Stimulated activated naive CD8-positive, alpha-beta T cell treated with anti-CD3 and anti-CD28 coated beads, Interleukin-15, amount 100 ng/mL, for 72 hours (primary cell): ENCODE data around the gene OR4X2.
"Not testable (repeated sequence)": the region's sequence is repeated elsewhere in the genome, so short reads cannot be mapped to it uniquely, and the experiment has no call there.

Experiments used
- ATAC-seq: fragments of 150-1000 bp; cut with Tn5 transposase; 2 replicates; pipeline ENCODE4 v1.10.0; 2021; ENCODE audit warnings: mild to moderate bottlenecking, moderate library complexity
- DNase-seq, 2 donors: peaks; one replicate each; pipeline ENCODE4 v3.0.0; 2021 to 2022
- H3K27ac Mint-ChIP-seq, 2 donors: one replicate each; pipeline ENCODE4 v1.8.0; 2022; ENCODE audit warnings: mild to moderate bottlenecking in 2 of 2, mixed read lengths in 2 of 2, moderate library complexity in 2 of 2
- H3K27me3 Mint-ChIP-seq: one replicate; pipeline ENCODE4 v1.8.0; 2022; ENCODE audit warnings: mixed read lengths
- H3K4me1 Mint-ChIP-seq: one replicate; pipeline ENCODE4 v1.8.0; 2022; ENCODE audit warnings: mild to moderate bottlenecking, mixed read lengths
- H3K4me3 Mint-ChIP-seq, 2 donors: one replicate each; pipeline ENCODE4 v1.8.0; 2022; ENCODE audit warnings: mild to moderate bottlenecking in 2 of 2, mixed read lengths in 2 of 2, moderate library complexity in 1 of 2
- H3K9me3 Mint-ChIP-seq, 2 donors: one replicate each; pipeline ENCODE4 v1.8.0; 2022; ENCODE audit warnings: mixed read lengths in 2 of 2

Gene OR4X2

GRCh38 chr11:48244804-48245203 is at the start of gene OR4X2:
OR4X2 (plus strand) TSS chr11:48245104; CDS start chr11:48245104, 0 bp downstream.
- no peaks in the 10 kb centered on the region for H3K4me1 Mint-ChIP-seq
- DNase-seq (no peak), ATAC-seq (no peak)
- H3K27me3 Mint-ChIP-seq: peaks cover 12% of the 10 kb centered on the region
- no peaks in the 10 kb centered on the region for H3K9me3 Mint-ChIP-seq
- no peak within 1 kb of the TSS for H3K27ac Mint-ChIP-seq
- no peak within 1 kb of the TSS for H3K4me3 Mint-ChIP-seq

- H3K4me3 Mint-ChIP-seq: no peak overlapping the region
- H3K27me3 Mint-ChIP-seq: no peaks in the 10 kb centered on the region
- H3K4me1 Mint-ChIP-seq: no peaks in the 10 kb centered on the region
- no peak overlapping the region for H3K27ac Mint-ChIP-seq
- no peaks in the 10 kb centered on the region for H3K9me3 Mint-ChIP-seq
- no peak for ATAC-seq
- no peak for DNase-seq
Observed at GRCh38 chr11:48207881-48208280, 37.0 kb upstream of the OR4X2 start.

- DNase-seq: no peak
- Mint-ChIP-seq H3K4me3 (no peak overlapping the region), H3K27ac (no peak overlapping the region), H3K27me3 (no peaks in the 10 kb centered on the region), H3K4me1 (no peaks in the 10 kb centered on the region), H3K9me3 (no peaks in the 10 kb centered on the region)
- ATAC-seq: no peak
Observed at GRCh38 chr11:48210052-48210451, 34.9 kb upstream of the OR4X2 start.

GRCh38 chr11:48216510-48216909 is 28.4 kb upstream of the OR4X2 start, which contains the start of gene OR4B1:
OR4B1 (plus strand) TSS chr11:48216810; CDS start chr11:48216810, 0 bp downstream.
- Mint-ChIP-seq H3K9me3 (no peaks in the 10 kb centered on the region), H3K27ac (no peak within 1 kb of the TSS), H3K27me3 (peaks cover 9% of the 10 kb centered on the region), H3K4me1 (no peaks in the 10 kb centered on the region), H3K4me3 (no peak within 1 kb of the TSS)
- ATAC-seq (no peak), DNase-seq (no peak)

- Mint-ChIP-seq H3K9me3 (peaks cover 0 to 14% of the 10 kb centered on the region in 2 donors), H3K27ac (no peak overlapping the region), H3K4me1 (no peaks in the 10 kb centered on the region), H3K4me3 (no peak overlapping the region), H3K27me3 (no peaks in the 10 kb centered on the region)
- DNase-seq (no peak), ATAC-seq (no peak)
Observed at GRCh38 chr11:48228761-48229160, 16.1 kb upstream of the OR4X2 start.

- not testable (repeated sequence) for ATAC-seq, H3K27me3 Mint-ChIP-seq, DNase-seq, H3K4me1 Mint-ChIP-seq, H3K4me3 Mint-ChIP-seq, H3K27ac Mint-ChIP-seq
- peaks cover 0 to 14% of the 10 kb centered on the region in 2 donors for H3K9me3 Mint-ChIP-seq
Observed at GRCh38 chr11:48230057-48230456, 14.8 kb upstream of the OR4X2 start.

GRCh38 chr11:48237727-48238126 is 7.2 kb upstream of the OR4X2 start:
- ATAC-seq (no peak), DNase-seq (no peak)
- H3K4me1 Mint-ChIP-seq: no peaks in the 10 kb centered on the region
- H3K4me3 Mint-ChIP-seq: no peak overlapping the region
- peaks cover 17% of the 10 kb centered on the region for H3K27me3 Mint-ChIP-seq
- no peaks in the 10 kb centered on the region for H3K9me3 Mint-ChIP-seq
- no peak overlapping the region for H3K27ac Mint-ChIP-seq

- H3K4me1 Mint-ChIP-seq: no peaks in the 10 kb centered on the region
- peaks cover 16% of the 10 kb centered on the region for H3K27me3 Mint-ChIP-seq
- ATAC-seq: no peak
- H3K27ac Mint-ChIP-seq: no peak overlapping the region
- H3K9me3 Mint-ChIP-seq: no peaks in the 10 kb centered on the region
- no peak overlapping the region for H3K4me3 Mint-ChIP-seq
- no peak for DNase-seq
Observed at GRCh38 chr11:48242501-48242900, 2.4 kb upstream of the OR4X2 start.

GRCh38 chr11:48248902-48249301 is 4.0 kb downstream of the OR4X2 start:
- no peak for DNase-seq
- no peak overlapping the region for H3K27ac Mint-ChIP-seq
- peaks cover 24% of the 10 kb centered on the region for H3K27me3 Mint-ChIP-seq
- ATAC-seq: no peak
- no peak overlapping the region for H3K4me3 Mint-ChIP-seq
- H3K4me1 Mint-ChIP-seq: no peaks in the 10 kb centered on the region
- no peaks in the 10 kb centered on the region for H3K9me3 Mint-ChIP-seq

- H3K27ac Mint-ChIP-seq: no peak overlapping the region
Observed at GRCh38 chr11:48261600-48261999, 16.7 kb downstream of the OR4X2 start.

GRCh38 chr11:48263423-48263911 is 18.6 kb downstream of the OR4X2 start, which contains the start of gene OR4X1:
OR4X1 (plus strand) TSS chr11:48263861; CDS start chr11:48263861, 0 bp downstream.
- ATAC-seq (no peak), DNase-seq (no peak)
- Mint-ChIP-seq H3K4me1 (no peaks in the 10 kb centered on the region), H3K4me3 (no peak within 1 kb of the TSS), H3K9me3 (no peaks in the 10 kb centered on the region), H3K27ac (no peak within 1 kb of the TSS), H3K27me3 (no peaks in the 10 kb centered on the region)

More at GRCh38 chr11:48261600-48261999, 16.7 kb downstream of the OR4X2 start:
- Mint-ChIP-seq H3K9me3 (no peaks in the 10 kb centered on the region), H3K4me1 (no peaks in the 10 kb centered on the region), H3K27me3 (peaks cover 4% of the 10 kb centered on the region), H3K4me3 (no peak overlapping the region)
- ATAC-seq (no peak), DNase-seq (no peak)

- Mint-ChIP-seq H3K27ac (no peak overlapping the region), H3K4me1 (no peaks in the 10 kb centered on the region), H3K27me3 (no peaks in the 10 kb centered on the region), H3K9me3 (no peaks in the 10 kb centered on the region), H3K4me3 (no peak overlapping the region)
- no peak for ATAC-seq
- no peak for DNase-seq
Observed at GRCh38 chr11:48270621-48271020, 25.7 kb downstream of the OR4X2 start.

GRCh38 chr11:48272606-48273005 is 27.7 kb downstream of the OR4X2 start:
- H3K27ac Mint-ChIP-seq: no peak overlapping the region
- H3K4me1 Mint-ChIP-seq: no peaks in the 10 kb centered on the region
- no peaks in the 10 kb centered on the region for H3K27me3 Mint-ChIP-seq
- no peak for ATAC-seq
- no peak for DNase-seq
- H3K9me3 Mint-ChIP-seq: no peaks in the 10 kb centered on the region
- H3K4me3 Mint-ChIP-seq: no peak overlapping the region
